Stomach (tissue), 4 donors: Measurements from ENCODE around the gene CKLF.

Experiments
- CTCF ChIP-seq, 7 experiments: fragments of 450-650 bp in 4 of 7; fragments of 200-600 bp in 3 of 7; sonication (generic) in 3 of 7; IDR thresholded peaks; one replicate each; pipeline ENCODE4 v1.5.1; 2016 to 2019; ENCODE audit warnings: antibody characterized with exemption in 7 of 7, control low read depth in 2 of 7, mild to moderate bottlenecking in 1 of 7
- POLR2AphosphoS5 ChIP-seq, 3 donors: sonication (generic); formaldehyde crosslinking; IDR thresholded peaks; one replicate each; pipeline ENCODE4 v1.6.1; 2016; ENCODE audit warnings: antibody characterized with exemption in 3 of 3

GRCh38 chr16:66508914-66509496 lies 43.4 kb upstream of the CKLF start:
- TF ChIP-seq POLR2AphosphoS5 (IDR thresholded peaks at IDR 0.05) (no peak), CTCF (IDR thresholded peaks at IDR 0.05) (no peak)
